B cell (primary cell): ENCODE data around the gene SLC4A3. TPM values are rescaled to one million over a fixed set of nuclear protein-coding genes. Genes with fewer than 3 reads are reported as not detected.

ENCODE experiments used
- ATAC-seq: fragments of 200-7000 bp; cut with Tn5 transposase; one replicate; pipeline ENCODE4 v1.10.0; 2021; ENCODE audit warnings: low read depth, mild to moderate bottlenecking, moderate number of reproducible peaks, moderate library complexity
- CTCF ChIA-PET: fragments of 350-600 bp; sonication (Branson Sonifier 250); formaldehyde crosslinking; loops from one replicate; lab custom pipeline; 2021; ENCODE audit warnings: antibody characterized with exemption, inconsistent platforms; lab: Charles Lee
- POLR2A ChIA-PET: fragments of 350-600 bp; sonication (Branson Sonifier 250); formaldehyde crosslinking; loops from one replicate; lab custom pipeline; 2021; ENCODE audit warnings: antibody characterized with exemption; lab: Charles Lee
- DNase-seq: peaks from one replicate; pipeline ENCODE4 v3.0.0; 2013
- H2AFZ ChIP-seq: 2 replicates; pipeline ENCODE4 v1.6.1; 2012; ENCODE audit warnings: mild to moderate bottlenecking, low read depth, low read length; ENCODE audit not compliant: insufficient read depth, poor library complexity, severe bottlenecking
- H3K27ac ChIP-seq, 2 donors: 1 replicate in 1 of 2; 2 replicates in 1 of 2; pipeline ENCODE4 v1.5.1; 2012 to 2013; ENCODE audit warnings: low read length in 2 of 2, mild to moderate bottlenecking in 2 of 2, moderate library complexity in 1 of 2
- H3K27me3 ChIP-seq, 4 experiments: fragments of 200-600 bp in 1 of 4; sonication (generic) in 1 of 4; replicated peaks in 1 of 4; 1 replicate in 2 of 4; 2 replicates in 2 of 4; pipeline versions ENCODE4 v1.6.1 to v1.7.0; 2013 to 2016; ENCODE audit warnings: low read length in 3 of 4, mild to moderate bottlenecking in 2 of 4, mixed read lengths in 1 of 4, moderate library complexity in 1 of 4; ENCODE audit not compliant: insufficient read depth in 4 of 4, control insufficient read depth in 3 of 4; ENCODE audit errors: control extremely low read depth in 1 of 4
- H3K36me3 ChIP-seq, 2 experiments: replicated peaks in 1 of 2; 1 replicate in 1 of 2; 2 replicates in 1 of 2; pipeline versions ENCODE4 v1.6.1 to v1.7.1; 2013; ENCODE audit warnings: low read length in 1 of 2; ENCODE audit not compliant: insufficient read depth in 2 of 2, control insufficient read depth in 1 of 2; ENCODE audit errors: control extremely low read depth in 1 of 2, extremely low read depth in 1 of 2
- H3K4me1 ChIP-seq, 2 donors: fragments of 200-600 bp in 1 of 2; sonication (generic) in 1 of 2; 1 replicate in 1 of 2; 2 replicates in 1 of 2; pipeline versions ENCODE4 v1.5.1 to v1.6.1; 2013 to 2017; ENCODE audit warnings: low read length in 2 of 2; ENCODE audit not compliant: control insufficient read depth in 2 of 2, insufficient read depth in 2 of 2
- H3K4me2 ChIP-seq: replicated peaks from 2 replicates; pipeline ENCODE3; 2012; ENCODE audit warnings: mild to moderate bottlenecking, low read depth, low read length; ENCODE audit not compliant: poor library complexity, severe bottlenecking
- H3K4me3 ChIP-seq, 5 experiments: fragments of 200-600 bp in 1 of 5; sonication (generic) in 1 of 5; 1 replicate in 3 of 5; 2 replicates in 2 of 5; pipeline versions ENCODE4 v1.5.1 to v1.7.0; 2011 to 2016; ENCODE audit warnings: low read length in 4 of 5, mild to moderate bottlenecking in 4 of 5, low read depth in 2 of 5, control low read depth in 1 of 5, moderate library complexity in 1 of 5; ENCODE audit not compliant: insufficient read depth in 1 of 5; ENCODE audit errors: control extremely low read depth in 1 of 5, extremely low read depth in 1 of 5
- H3K79me2 ChIP-seq: fragments of 200-600 bp; sonication (generic); one replicate; pipeline ENCODE4 v1.6.0; 2016; ENCODE audit warnings: low read length; ENCODE audit not compliant: control insufficient read depth, insufficient read depth
- H3K9ac ChIP-seq: fragments of 200-600 bp; sonication (generic); 2 replicates; pipeline ENCODE4 v1.6.1; 2017; ENCODE audit warnings: mild to moderate bottlenecking, low read length, moderate library complexity
- H3K9me3 ChIP-seq, 3 donors: one replicate each; pipeline versions ENCODE4 v1.6.1 to v1.7.1; 2013; ENCODE audit warnings: low read length in 2 of 3; ENCODE audit not compliant: control insufficient read depth in 2 of 3, insufficient read depth in 1 of 3; ENCODE audit errors: control extremely low read depth in 1 of 3
- H4K20me1 ChIP-seq: 2 replicates; pipeline ENCODE4 v1.6.0; 2012; ENCODE audit warnings: mild to moderate bottlenecking, low read length; ENCODE audit not compliant: insufficient read depth, control insufficient read depth, poor library complexity, severe bottlenecking
- H3K27ac Mint-ChIP-seq: one replicate; pipeline ENCODE4 v1.8.0; 2021; ENCODE audit warnings: mixed read lengths
- H3K27me3 Mint-ChIP-seq: one replicate; pipeline ENCODE4 v1.8.0; 2021; ENCODE audit warnings: mixed read lengths
- H3K4me1 Mint-ChIP-seq: one replicate; pipeline ENCODE4 v1.8.0; 2021; ENCODE audit warnings: mixed read lengths
- H3K4me3 Mint-ChIP-seq: one replicate; pipeline ENCODE4 v1.8.0; 2021; ENCODE audit warnings: mixed read lengths
- H3K9me3 Mint-ChIP-seq: one replicate; pipeline ENCODE4 v1.8.0; 2022; ENCODE audit warnings: mixed read lengths; ENCODE audit not compliant: insufficient read depth
- EZH2 ChIP-seq: IDR thresholded peaks from 2 replicates; pipeline ENCODE4 v1.6.1; 2012; ENCODE audit warnings: borderline replicate concordance, low read depth, mild to moderate bottlenecking, moderate library complexity, low read length; ENCODE audit not compliant: insufficient read depth, poor library complexity, severe bottlenecking
- WGBS: methylation state at CpG from one replicate; pipeline ENCODE4 v1.1.5; 2013; ENCODE audit warnings: missing lambda C conversion rate; ENCODE audit not compliant: insufficient coverage; 5-methylcytosine and 5-hydroxymethylcytosine counted together
- intact Hi-C: fragments of 100-400 bp; cut with micrococcal nuclease; formaldehyde crosslinking; loops from one replicate; pipeline ENCODE4 v1.10.0; 2022
- polyA plus RNA-seq: library from polyadenylated mRNA; depleted of rRNA; stranded (reverse); fragments of >200 nt; gene quantifications from 2 replicates; pipeline ENCODE4 v1.2.3, GENCODE V29; 2012
- total RNA-seq, 2 donors: library from RNA; stranded (reverse); fragments of 120-200 nt in 1 of 2; gene quantifications; 1 replicate in 1 of 2; 2 replicates in 1 of 2; pipeline versions ENCODE4 v1.2.3 to v1.2.4, GENCODE V29; 2013 to 2022
- TF ChIP-seq, protein P1 (sequence below): fragments of 200-600 bp; IDR thresholded peaks from one replicate; pipeline ENCODE4 v1.8.0; 2022; ENCODE audit warnings: antibody characterized with exemption, mild to moderate bottlenecking

SLC4A3 gene
- total and polyA plus RNA-seq, 2 donors (not counting 1 experiment from before 2014, with no cell fraction given): 0.16 TPM; not detected in 1

DNA sequence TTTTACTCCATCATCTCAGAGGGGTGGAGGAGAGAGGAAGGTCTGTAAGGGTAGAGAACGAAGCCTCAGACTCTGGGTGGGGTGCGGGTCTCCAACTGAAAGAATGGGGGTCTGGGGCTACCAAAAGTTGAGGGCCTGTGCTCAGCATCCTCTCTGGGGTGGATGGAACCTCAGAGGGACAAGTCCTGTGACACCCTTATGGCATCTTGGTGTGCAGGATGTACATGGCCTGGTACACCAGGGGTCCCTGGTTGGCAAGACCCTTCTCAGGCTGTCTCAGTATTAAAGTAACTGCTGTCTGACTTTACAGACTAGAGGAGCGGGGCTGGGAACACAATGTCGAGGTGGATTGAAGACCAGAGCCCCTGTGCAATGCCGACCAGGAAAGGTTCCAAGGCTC lies 2.3 kb upstream of the SLC4A3 start:
- H3K27me3 Mint-ChIP-seq: peaks cover 39% of the 10 kb centered on the region
- peaks cover 0 to 4% (median 0%) of the 10 kb centered on the region in 3 donors for H3K9me3 ChIP-seq
- H3K4me1 ChIP-seq: peaks cover 10 to 20% of the 10 kb centered on the region in 2 donors
- no peaks in the 10 kb centered on the region for H3K36me3 ChIP-seq
- H3K4me2 ChIP-seq: no peak overlapping the region
- intact Hi-C loops: no loop called here
- no peaks in the 10 kb centered on the region for H3K79me2 ChIP-seq
- H4K20me1 ChIP-seq: no peaks in the 10 kb centered on the region
- TF ChIP-seq, protein P1, sequence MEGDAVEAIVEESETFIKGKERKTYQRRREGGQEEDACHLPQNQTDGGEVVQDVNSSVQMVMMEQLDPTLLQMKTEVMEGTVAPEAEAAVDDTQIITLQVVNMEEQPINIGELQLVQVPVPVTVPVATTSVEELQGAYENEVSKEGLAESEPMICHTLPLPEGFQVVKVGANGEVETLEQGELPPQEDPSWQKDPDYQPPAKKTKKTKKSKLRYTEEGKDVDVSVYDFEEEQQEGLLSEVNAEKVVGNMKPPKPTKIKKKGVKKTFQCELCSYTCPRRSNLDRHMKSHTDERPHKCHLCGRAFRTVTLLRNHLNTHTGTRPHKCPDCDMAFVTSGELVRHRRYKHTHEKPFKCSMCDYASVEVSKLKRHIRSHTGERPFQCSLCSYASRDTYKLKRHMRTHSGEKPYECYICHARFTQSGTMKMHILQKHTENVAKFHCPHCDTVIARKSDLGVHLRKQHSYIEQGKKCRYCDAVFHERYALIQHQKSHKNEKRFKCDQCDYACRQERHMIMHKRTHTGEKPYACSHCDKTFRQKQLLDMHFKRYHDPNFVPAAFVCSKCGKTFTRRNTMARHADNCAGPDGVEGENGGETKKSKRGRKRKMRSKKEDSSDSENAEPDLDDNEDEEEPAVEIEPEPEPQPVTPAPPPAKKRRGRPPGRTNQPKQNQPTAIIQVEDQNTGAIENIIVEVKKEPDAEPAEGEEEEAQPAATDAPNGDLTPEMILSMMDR: no peak
- TF ChIP-seq EZH2: no peak
- no peak overlapping the region for H3K4me3 ChIP-seq
- no peak overlapping the region for H3K4me3 Mint-ChIP-seq
- no peak overlapping the region for H3K9ac ChIP-seq
- no peak overlapping the region for H3K27ac Mint-ChIP-seq
- peaks cover 10% of the 10 kb centered on the region for H3K4me1 Mint-ChIP-seq
- peaks cover 0 to 42% (median 24%) of the 10 kb centered on the region in 4 experiments for H3K27me3 ChIP-seq
- H3K27ac ChIP-seq: no peak overlapping the region
- ATAC-seq (no peak), DNase-seq (no peak)
- H3K9me3 Mint-ChIP-seq: no peaks in the 10 kb centered on the region
- no peak overlapping the region for H2AFZ ChIP-seq
- CTCF ChIA-PET: no interaction called here
- 99% methylated on average over 5 of the region's 5 CpGs for WGBS
- POLR2A ChIA-PET: no interaction called here

DNA sequence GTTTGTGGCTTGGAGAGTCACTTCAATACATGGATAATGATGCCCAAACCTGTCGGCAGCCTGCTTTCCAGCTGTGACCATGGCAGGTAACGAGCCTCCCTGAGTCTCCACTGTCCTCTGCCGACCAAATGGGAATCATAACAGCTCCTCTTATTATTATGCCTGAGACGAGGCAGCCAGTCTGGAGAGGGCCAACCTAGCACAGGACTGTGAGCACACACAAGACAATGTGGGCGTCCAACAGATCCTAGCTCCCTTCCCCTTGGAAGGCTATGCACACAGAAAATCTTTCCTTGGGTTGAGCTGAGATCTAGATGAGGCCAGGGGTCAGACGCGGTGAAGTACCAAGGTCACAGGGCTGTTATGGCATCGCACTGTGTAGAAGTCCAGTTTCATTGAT lies 890 bp upstream of the SLC4A3 start:
- no peak for TF ChIP-seq EZH2
- TF ChIP-seq, protein P1: no peak
- no peak overlapping the region for H3K9ac ChIP-seq
- H3K27me3 ChIP-seq: peaks cover 0 to 45% (median 24%) of the 10 kb centered on the region in 4 experiments
- peaks cover 10 to 20% of the 10 kb centered on the region in 2 donors for H3K4me1 ChIP-seq
- H3K79me2 ChIP-seq: no peaks in the 10 kb centered on the region
- H3K4me3 Mint-ChIP-seq: peak overlapping the region; percentile 79
- H3K36me3 ChIP-seq: no peaks in the 10 kb centered on the region
- H3K9me3 ChIP-seq: peaks cover 0 to 4% (median 0%) of the 10 kb centered on the region in 3 donors
- H3K4me2 ChIP-seq: no peak overlapping the region
- POLR2A ChIA-PET: no interaction called here
- 91% methylated on average over 8 of the region's 8 CpGs for WGBS
- ATAC-seq (no peak), DNase-seq (no peak)
- H3K4me1 Mint-ChIP-seq: peaks cover 10% of the 10 kb centered on the region
- H3K27ac Mint-ChIP-seq: peak overlapping the region; percentile 22
- peaks cover 50% of the 10 kb centered on the region for H3K27me3 Mint-ChIP-seq
- intact Hi-C loops: no loop called here
- H3K4me3 ChIP-seq: no peak overlapping the region
- H3K9me3 Mint-ChIP-seq: no peaks in the 10 kb centered on the region
- no peak overlapping the region for H2AFZ ChIP-seq
- H3K27ac ChIP-seq: no peak overlapping the region
- H4K20me1 ChIP-seq: no peaks in the 10 kb centered on the region
- CTCF ChIA-PET: interaction anchor here (0.6 to 1.0 kb wide), 3 partner anchors 16 to 68 kb away, joined by 3 read pairs; no protein-coding TSS in a partner anchor
